ENCODE measurements around the gene CLEC2A.

CLEC2A gene

DNA sequence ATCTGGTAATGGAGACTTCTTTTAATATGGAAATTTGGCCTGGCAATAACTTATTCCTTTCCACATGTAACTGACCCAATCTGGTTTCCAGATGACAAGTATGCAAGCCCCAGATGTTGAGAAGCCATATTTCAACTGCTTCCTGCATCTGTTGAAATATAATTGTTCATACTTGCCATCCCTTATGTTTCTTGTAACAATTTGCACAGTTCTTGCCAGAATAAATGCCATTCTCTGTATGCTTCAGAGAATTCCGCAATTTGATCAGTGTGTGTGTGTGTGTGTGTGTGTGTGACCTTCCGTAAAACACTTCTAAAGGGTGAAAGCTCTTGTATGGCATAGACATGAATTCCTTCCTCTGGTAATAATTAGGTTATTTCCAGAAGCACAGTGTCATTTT is 1.8 kb upstream of the CLEC2A start:
- DNase-seq (ENCODE audit: low spot score), result no peak

DNA sequence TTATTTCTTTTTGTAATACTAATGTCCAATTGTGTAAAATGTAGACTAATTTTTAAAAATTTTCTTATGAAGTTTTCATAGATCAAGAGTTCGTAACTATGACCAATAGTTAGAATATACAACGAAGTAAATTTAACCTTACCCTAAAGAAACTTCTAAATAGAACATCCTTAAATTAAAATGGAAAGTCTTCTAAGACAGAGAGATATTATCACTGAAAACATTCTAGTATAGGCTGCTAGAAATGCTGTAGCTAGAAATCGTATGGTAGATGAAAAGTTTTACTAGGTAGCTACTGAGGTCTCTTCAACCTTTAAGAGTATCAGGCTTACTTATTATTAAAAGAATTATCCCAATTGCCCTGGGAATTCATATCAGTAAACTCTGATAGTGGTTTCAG is 925 bp downstream of the CLEC2A start:
- no peak for DNase-seq (ENCODE audit: low spot score)

DNA sequence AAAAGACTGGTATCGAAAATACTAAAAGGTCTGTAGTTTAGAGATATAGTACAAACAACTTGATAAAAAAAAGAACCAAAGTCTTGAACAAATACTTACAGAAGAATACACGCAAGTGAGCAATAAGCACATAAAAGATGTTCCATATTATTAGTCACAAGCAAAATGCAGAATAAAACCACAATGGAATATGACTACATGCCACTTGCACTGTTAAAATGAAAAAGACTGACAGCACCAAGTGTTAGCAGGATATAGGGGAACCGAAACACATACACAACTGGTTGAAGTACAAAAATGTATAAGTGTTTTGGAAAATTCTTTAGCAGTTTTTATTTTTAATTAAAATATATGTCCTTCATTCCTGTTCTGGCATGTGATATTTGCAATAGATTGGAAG is 3.6 kb downstream of the CLEC2A start:
- no peak for DNase-seq (ENCODE audit: low spot score)

DNA sequence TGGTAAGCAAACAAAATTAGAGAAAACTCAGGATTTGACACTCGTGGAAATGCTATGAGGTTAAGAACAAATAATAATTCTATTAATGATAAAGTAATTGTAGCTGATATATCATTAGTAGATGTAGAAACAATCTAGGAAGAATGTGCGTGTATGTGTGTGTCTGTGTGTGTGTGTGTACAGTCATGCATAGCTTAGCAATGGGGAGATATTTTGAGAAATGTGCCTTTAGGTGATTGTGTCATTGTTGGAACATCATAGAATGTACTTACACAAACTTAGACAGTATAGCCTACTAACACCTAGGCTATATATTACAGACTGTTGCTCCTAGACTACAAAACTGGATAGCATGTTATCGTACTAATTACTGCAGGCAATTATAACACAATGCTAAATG is 5.3 kb downstream of the CLEC2A start:
- no peak for DNase-seq (ENCODE audit: low spot score)

DNA sequence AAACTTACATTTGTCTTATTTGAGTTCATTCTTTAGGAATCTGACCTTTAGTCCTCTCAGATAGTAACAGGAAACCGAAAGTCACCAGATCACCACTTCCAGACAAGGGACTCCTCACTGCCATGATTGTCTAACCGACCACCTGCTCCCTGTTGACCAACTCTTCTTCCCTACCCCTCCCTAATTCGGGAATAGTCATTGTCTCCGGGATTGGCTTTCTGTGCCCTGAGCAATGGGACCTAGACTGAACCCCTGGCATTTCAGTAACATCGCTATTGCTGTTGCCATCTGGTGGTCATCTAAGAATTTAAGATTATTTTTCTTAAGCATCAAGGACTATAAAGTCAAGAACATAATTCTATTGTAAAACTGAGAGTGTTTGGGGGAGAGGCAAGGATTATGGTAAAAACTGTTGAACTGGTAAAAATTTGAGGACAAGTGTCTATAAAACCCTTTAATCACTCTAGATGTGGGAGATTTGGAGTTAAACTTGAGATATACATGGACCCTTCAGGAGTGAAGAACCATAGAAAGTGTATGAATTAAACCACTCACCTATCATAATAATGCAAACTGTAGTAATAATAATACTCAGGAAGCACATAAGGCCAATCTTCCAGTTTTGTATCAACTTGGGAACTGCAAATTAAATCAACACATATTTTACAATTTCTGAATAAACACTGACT is 6.3 kb downstream of the CLEC2A start:
- DNase-seq (ENCODE audit: low spot score), result peak; percentile 55

DNA sequence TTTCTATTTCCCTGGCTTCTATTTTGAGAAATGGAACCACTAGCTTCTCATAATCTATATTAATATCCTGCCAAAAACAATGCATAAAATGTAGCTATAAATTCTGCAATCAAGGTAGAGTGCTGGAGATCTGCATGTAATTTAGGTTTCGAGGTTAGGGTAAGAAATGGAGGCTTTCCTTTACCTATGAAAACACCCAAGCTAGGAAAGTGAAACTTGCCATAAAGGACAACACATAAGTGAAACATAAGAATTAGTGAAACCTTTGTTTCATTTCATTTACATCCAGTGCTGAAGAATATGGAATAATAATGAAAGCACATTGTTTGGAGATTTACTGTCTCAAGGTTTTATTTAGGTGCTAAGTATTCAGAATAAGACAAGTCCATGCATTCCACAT is 9.7 kb downstream of the CLEC2A start:
- no peak for DNase-seq (ENCODE audit: low spot score)

DNA sequence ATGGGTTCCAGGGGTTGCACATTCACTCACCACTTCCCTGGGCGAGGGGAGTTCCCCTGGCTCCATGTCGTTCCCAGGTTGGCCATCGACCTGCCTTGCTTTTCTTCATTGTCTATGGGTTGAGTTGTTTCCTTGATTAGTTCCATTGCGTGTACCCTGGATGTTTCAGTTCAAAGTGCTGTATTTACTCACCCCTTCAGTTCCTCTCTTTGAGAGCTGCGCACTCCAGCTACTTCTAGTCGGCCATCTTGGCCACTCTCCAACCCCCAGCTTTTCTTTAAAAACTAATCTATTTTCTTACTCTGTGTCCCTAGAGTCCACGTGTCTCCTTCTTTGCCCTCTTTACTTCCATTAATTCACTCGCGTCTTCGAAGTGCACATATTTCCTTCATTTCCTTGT is 11.7 kb downstream of the CLEC2A start:
- DNase-seq (ENCODE audit: low spot score), result no peak

DNA sequence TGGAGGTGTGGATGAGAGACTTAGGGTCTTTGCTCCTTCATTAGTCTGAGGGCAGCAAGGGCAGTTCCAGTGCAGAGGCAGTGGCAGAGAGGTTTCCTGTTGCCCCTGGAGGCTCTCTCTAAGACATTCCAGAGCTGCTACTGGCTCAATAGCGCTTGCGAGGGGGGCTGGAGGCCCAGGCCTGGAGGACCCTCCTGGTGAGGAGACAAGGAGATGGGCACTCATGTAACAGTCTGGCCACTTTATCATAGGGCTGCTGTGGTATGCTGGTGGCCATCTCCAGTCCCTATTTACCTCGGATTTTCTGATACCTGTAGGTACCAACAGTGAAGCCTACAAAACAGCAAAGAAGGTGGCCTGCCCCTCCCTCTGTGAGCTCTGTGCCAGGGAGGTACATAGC is 12.7 kb downstream of the CLEC2A start:
- DNase-seq (ENCODE audit: low spot score), result no peak

DNA sequence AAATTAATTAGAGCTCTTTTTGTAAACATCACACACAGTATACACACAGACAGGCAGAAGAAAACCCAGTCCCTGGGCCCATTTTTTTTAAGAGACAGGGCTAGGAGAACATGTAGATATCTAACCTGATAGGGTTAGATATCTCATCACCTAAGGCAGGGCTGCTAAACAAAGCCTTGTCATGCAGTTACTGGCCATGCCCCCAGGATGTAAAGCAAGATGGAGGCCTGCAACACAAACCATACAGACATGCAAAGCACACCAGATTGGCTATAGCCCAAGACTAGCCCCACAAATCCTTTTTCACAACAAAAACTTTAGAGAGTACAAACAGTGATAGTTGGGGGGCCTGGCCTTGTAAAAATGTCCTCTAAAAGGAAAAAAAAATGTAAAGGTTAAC is 20.5 kb downstream of the CLEC2A start:
- no peak for DNase-seq (ENCODE audit: low spot score)

DNA sequence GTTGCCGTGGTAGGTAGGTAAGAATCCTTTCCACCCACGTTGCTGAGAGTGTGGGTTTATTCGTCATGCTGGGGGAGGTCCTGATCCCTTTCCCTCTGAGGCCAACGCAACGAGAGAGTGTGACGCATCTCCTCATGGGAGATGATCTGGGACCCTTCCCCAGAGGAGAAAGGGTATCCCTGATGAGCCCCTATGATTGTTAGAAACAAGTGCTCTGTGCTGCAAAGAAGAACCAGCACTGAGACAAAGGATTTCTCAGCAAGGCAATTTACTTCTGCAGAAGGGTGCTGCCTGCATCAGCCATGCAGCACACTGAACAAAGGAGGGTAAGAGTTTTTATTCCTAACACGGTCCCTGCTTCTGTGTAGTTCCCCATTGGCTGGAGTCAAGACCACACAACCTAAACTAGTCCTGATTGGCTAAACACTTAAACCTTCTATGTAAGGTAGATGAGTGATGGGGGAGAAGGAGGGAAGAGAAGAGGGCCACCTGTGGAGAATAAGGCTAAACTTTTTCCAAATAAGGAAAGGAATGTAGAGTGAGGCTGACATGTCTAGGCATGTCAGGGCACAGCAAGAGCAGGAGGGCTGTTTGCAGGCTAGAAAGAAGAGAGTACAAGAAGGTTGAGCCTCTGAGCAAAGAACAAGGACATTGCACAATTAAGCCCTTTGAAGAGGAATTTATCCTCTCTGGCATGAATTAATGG is 21.3 kb downstream of the CLEC2A start:
- no peak for DNase-seq (ENCODE audit: low spot score)

DNA sequence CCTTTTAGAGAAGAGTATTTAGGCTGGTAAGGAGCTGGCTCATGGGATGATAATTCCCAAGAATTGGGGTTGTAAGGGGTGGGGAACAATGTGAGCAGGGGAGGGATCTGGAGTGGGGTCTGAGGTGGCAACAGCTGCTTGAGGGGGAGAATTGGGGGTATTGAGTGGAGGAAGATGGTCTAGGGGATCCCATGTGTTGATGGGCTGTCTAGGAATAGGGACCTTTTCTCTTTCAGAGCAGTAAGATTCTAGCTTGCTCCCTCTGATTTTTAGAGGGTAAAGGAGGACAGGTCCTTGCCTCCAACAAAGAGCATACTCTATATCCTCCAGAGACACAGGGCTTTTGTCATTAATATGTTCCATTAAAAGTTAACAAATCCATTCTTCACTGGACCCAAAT is 22.4 kb downstream of the CLEC2A start:
- no peak for DNase-seq (ENCODE audit: low spot score)

DNA sequence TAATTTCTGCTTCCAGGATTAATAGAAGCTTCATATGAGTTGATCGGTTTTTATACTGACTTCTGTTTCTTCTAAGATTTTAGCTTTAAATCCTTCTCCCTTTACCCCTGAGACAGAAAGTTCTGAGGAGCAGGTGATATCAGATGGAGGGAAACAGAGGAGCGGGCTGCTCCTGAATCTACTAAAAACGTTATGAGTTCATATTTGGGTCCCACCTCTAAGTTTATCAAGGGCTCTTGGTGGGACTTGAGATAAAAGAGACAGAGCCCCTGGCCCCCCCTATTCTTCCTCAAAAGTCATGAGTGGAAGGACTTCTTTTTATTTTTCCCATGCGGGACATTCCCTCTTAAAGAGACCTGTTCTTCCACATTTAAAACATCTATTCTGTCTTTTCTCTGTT is 23.8 kb downstream of the CLEC2A start:
- no peak for DNase-seq (ENCODE audit: low spot score)

DNA sequence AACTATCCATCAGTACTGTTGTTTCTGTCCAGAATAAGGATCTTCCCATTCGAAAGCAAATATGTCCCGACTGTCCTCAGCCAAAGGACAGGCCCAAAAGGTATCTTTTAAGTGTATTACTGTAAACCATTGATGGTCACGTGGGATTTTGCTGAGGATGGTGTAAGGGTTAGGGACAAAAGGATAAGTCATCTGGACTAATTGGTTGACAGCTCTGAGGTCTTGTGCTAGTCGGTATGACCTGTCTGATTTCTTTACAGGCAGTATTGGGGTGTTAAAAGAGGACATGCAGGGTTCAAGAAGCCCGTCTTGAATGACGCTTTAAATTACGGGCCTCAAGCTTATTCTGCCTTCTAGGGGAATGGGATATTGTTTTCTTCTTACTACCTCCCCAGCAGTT is 24.4 kb downstream of the CLEC2A start:
- DNase-seq (ENCODE audit: low spot score), result no peak

DNA sequence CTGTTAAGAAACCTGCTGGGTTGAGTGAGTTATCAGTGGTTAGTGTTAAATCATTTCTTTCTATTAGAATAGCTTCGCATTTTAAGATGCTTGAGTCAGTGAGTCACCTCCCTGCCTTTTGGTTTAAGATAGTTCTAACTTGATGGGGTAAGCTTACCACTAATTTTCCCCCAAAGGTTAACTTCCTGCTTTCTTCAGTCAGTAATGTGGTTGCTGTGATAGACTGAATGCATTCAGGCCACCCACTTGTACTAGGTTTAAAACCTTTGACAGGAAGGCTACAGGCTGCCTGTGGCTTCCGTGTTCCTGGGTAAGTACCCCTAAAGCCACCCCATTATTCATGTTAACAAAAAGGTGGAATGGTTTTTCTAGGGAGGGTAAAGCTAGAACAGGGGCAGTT is 25.3 kb downstream of the CLEC2A start:
- DNase-seq (ENCODE audit: low spot score), result no peak

DNA sequence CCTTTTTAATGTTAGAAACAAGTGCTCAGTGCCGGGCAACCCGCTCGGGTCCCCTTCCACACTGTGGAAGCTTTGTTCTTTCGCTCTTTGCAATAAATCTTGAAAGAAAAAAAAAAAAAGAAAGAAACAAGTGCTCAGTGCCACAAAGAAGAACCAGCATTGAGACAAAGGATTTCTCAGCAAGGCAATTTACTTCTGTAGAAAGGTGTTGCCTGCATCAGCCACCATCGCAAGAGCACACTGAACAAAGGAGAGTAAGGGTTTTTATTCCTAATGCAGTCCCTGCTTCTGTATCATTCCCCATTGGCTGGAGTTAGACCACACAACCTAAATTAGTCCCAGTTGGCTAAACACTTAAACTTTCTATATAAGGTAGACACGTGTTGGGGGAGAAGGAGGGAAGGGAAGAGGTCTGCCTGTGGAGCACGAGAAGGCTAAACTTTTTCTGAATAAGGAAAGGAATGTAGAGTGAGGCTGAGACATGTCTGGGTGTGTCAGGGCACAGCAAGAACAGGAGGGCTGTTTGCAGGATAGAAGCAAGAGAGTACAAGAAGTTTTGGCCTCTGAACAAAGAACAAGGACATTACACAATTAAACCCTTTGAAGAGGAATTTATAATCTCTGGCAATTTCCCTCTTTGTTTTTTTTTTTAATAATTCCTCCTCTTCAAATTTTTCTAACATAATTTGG is 29.5 kb downstream of the CLEC2A start:
- DNase-seq (ENCODE audit: low spot score), result no peak

DNA sequence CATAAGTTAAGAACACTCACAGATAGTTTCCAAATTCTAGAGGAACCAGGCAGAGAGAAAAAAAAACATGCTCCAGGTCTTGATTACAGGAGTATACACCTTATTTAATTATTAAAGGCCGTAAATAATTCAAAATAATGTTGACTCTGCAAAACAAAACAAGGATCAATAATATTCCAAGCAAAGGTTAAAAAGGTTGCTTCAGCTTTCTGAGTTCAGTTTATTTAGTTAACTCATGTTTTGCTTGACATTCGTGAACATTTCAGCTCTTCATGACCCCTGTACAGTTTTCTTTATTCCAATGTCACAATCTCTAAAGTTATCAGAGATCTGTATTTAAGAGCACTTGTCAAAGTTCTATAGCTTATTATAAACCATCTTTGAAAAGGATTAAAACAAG is 31.2 kb downstream of the CLEC2A start:
- no peak for DNase-seq (ENCODE audit: low spot score)

DNA sequence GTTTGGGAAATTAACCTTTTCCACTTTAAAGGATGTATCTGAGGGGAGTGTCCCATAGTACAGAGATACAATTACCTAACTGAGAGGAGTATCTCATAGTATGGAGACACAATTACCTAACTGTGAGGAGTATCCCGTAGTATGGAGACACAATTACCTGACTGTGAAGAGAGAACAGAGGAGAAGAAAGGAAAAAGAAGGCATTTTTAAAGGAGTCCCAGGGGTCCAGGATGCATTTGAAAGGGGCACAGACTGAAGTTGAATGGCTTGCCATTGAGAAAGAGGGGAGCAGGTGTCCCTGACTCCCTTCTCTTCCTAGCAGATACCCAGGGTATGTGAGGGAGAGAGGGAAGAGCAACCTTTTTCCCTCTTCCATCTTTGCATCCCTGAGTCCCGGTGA is 33.0 kb downstream of the CLEC2A start:
- DNase-seq (ENCODE audit: low spot score), result no peak

DNA sequence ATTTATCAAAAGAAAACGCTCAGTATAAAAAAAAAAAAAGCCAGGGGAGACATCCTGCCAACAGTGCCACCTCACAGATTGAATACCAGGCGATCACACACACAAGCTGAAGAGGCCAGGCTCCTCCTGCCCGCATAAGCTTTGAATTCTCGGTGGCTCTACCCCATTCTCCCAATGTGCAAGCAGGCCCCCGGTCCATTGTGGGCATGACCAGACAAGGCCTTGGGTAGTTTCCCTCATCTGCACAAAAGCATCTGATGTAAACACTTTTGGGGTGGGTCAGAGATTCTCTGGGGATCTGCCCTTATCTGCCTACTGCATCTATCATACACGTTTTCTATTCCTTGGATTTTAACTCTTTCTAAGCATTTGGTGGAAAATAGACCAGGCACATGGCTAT is 34.6 kb downstream of the CLEC2A start:
- no peak for DNase-seq (ENCODE audit: low spot score)

DNA sequence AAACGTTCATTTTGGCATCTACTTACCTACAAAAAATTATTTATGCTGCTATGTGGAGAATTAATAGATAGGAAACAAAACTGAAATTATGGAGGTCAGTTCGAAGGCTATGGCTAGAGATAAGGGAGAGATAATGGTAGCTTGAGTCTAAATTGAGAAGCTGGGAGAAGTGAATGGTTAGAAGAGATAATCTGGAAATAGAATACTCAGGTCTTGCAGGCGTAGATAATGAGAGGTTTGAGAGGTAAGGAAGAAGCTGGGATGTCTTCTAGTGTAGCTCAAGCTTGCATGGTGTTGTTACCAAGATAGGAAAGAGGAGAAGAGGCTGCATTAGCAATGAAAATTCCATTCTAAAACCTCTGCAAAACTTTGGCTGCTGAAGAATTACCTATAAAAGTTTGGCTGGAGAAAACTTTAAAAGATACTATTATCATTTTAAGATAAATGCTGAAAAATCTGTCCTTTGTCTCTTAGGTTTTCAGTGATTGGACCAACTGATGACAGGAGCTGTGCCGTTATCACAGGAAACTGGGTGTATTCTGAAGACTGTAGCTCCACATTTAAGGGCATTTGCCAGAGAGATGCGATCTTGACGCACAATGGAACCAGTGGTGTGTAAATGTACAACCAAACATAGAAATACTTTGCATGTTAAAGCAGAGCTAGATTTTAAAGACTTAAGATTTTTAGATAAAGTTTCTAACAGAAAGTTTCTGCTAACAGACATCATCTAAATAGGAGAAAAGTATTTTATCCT is 36.8 kb downstream of the CLEC2A start:
- no peak for DNase-seq (ENCODE audit: low spot score)

DNA sequence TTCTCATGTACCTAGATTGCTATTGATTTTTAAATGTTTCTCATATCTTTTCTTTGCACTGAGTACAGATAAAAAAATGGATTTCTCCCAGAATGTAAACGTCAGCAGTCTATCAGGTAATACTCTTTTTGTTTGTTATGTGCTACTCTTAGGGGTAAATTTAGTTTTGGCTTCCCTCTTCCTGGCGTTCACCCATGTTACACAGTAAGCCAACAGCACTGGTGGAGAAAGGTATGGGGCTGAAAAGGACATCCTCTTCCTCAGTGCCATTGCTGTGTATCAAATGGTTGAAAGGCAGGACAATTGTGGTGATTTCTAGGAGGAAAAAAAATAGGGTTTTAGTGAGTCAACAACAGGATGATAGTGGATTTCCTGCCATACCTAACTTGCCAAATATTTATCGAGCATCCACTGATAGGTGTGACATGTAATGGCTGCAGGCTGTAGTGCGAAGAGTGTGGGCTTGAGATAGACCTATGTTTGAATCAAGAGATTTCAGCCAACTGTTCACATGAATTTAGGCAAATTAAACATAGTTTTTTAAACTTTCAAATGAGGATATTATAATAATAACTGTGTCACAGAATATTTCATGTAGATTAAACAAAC is 43.4 kb downstream of the CLEC2A start:
- DNase-seq (ENCODE audit: low spot score), result no peak

DNA sequence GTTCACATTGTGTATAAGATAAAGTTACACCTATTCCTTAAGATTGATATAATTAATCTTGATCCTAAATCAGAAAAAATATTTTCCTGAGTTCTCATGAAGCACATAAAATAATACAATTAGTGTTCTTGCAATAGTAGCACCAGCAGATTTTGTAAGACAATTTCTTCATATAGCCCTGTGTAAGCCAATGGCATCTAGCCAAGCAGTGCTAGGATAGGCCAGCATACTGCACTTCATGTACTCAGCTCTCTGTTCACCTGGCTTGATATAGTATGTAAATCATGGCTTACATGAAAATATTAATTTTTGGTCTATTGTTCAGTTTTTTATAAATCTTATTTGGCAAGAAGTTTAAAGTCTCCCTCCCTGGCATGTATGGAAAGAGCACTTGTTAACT is 49.0 kb downstream of the CLEC2A start:
- DNase-seq (ENCODE audit: low spot score), result no peak

DNA sequence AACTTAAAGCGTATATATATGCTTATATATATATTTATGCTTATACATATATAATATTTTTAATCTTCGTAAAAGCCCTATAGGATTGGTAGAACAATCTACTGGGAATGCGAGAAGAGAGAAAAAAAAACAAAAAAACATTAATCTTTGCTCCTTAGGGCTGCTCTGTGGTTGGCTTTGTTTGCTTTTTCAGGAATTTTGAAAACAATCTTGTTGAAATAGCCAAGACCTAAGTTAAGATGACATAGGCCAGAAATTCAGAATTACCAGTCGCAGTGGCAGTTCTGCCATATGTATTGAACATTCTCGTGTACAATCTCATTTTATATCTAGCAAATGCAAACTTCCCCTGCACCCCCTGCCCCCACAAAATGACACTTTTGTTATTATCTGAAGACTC is 50.2 kb downstream of the CLEC2A start:
- no peak for DNase-seq (ENCODE audit: low spot score)
